ENCODE measurements around the gene RGS2.

RGS2 gene

GRCh38 chr1:192787914-192788585 is 20.8 kb upstream of the RGS2 start:
- H3K4me3 ChIP-seq (ENCODE audit: low read depth, low read length), result no peak overlapping the region
- ChIA-PET POLR2A (no interaction called here), CTCF (interaction anchor here (1.2 to 1.8 kb wide), 3 partner anchors 14 to 17 kb away, joined by 3 to 10 read pairs (median 5); no protein-coding TSS in a partner anchor)
- peak; percentile 45 for DNase-seq (ENCODE audit: low read depth, low spot score)
- TF ChIP-seq CTCF (IDR thresholded peaks at IDR 0.05; ENCODE audit: insufficient read depth, low read length, missing control alignments), result no peak

GRCh38 chr1:192789871-192790270 is 19.0 kb upstream of the RGS2 start:
- ChIA-PET CTCF (interaction anchor here (0.9 to 1.8 kb wide), 3 partner anchors 15 to 226 kb away, joined by 3 to 10 read pairs (median 3); no protein-coding TSS in a partner anchor), POLR2A (no interaction called here)
- no peak for DNase-seq (ENCODE audit: low read depth, low spot score)
- H3K4me3 ChIP-seq (ENCODE audit: low read depth, low read length), result no peak overlapping the region
- no peak for TF ChIP-seq CTCF (IDR thresholded peaks at IDR 0.05; ENCODE audit: insufficient read depth, low read length, missing control alignments)

- no peak for TF ChIP-seq CTCF (IDR thresholded peaks at IDR 0.05; ENCODE audit: insufficient read depth, low read length, missing control alignments)
- no peak for DNase-seq (ENCODE audit: low read depth, low spot score)
- H3K4me3 ChIP-seq (ENCODE audit: low read depth, low read length), result no peak overlapping the region
- ChIA-PET CTCF (interaction anchor here (1.4 to 2.0 kb wide), 2 partner anchors 9 to 13 kb away, joined by 5 to 14 read pairs; no protein-coding TSS in a partner anchor), POLR2A (no interaction called here)
These were observed 16.2 kb upstream of the RGS2 start for GRCh38 chr1:192792628-192793027.

GRCh38 chr1:192793983-192794767 is 14.7 kb upstream of the RGS2 start:
- CTCF ChIA-PET, result interaction anchor here (2.0 kb wide), 1 partner anchor 12 kb away, joined by 14 read pairs; no protein-coding TSS in a partner anchor
- H3K4me3 ChIP-seq (ENCODE audit: low read depth, low read length), result no peak overlapping the region
- POLR2A ChIA-PET, result no interaction called here
- no peak for DNase-seq (ENCODE audit: low read depth, low spot score)
- no peak for TF ChIP-seq CTCF (IDR thresholded peaks at IDR 0.05; ENCODE audit: insufficient read depth, low read length, missing control alignments)

GRCh38 chr1:192794768-192795035 is 14.1 kb upstream of the RGS2 start:
- POLR2A ChIA-PET, result no interaction called here
- DNase-seq (ENCODE audit: low read depth, low spot score), result no peak
- no peak overlapping the region for H3K4me3 ChIP-seq (ENCODE audit: low read depth, low read length)
- CTCF ChIA-PET, result no interaction called here
- no peak for TF ChIP-seq CTCF (IDR thresholded peaks at IDR 0.05; ENCODE audit: insufficient read depth, low read length, missing control alignments)

GRCh38 chr1:192795916-192796618 is 12.8 kb upstream of the RGS2 start:
- POLR2A ChIA-PET, result no interaction called here
- CTCF ChIA-PET, result interaction anchor here (1.0 to 4.0 kb wide), 4 partner anchors 10 to 318 kb away, joined by 3 to 24 read pairs (median 4); no protein-coding TSS in a partner anchor

More at GRCh38 chr1:192795916-192796618, 12.8 kb upstream of the RGS2 start:
- TF ChIP-seq CTCF (IDR thresholded peaks at IDR 0.05; ENCODE audit: insufficient read depth, low read length, missing control alignments), result no peak
- no peak for DNase-seq (ENCODE audit: low read depth, low spot score)
- no peak overlapping the region for H3K4me3 ChIP-seq (ENCODE audit: low read depth, low read length)
